ENCODE results near the gene USP54.

The USP54 gene

GRCh38 chr10:73494213-73494612 lies 96.9 kb downstream of the USP54 start:
- Histone ChIP-seq H3K27ac (replicated peaks) (no peak overlapping the region), H3K27me3 (ENCODE audit: insufficient read depth, poor library complexity, severe bottlenecking) (no peaks in the 10 kb centered on the region), H3K4me3 (replicated peaks; ENCODE audit: insufficient read depth, low read length) (peak overlapping the region; percentile 90; the same call in 1 of the 2 replicates)
- DNase-seq (ENCODE audit: low read depth in 1 of 2, low spot score in 1 of 2), result no peak
- TF ChIP-seq REST (IDR thresholded peaks at IDR 0.05; ENCODE audit: insufficient replicate concordance, low read depth), result no peak
- TF ChIP-seq POLR2AphosphoS5 (IDR thresholded peaks at IDR 0.05; ENCODE audit: low read depth), result no peak
- TF ChIP-seq SPI1 (IDR thresholded peaks at IDR 0.05; ENCODE audit: borderline replicate concordance, low read depth), result no peak
- TF ChIP-seq CTCF (IDR thresholded peaks at IDR 0.05; ENCODE audit: insufficient read depth, low read length), result no peak

GRCh38 chr10:73493781-73494180 lies 97.4 kb downstream of the USP54 start:
- no peak for DNase-seq (ENCODE audit: low read depth in 1 of 2, low spot score in 1 of 2)
- no peak for TF ChIP-seq GABPA (IDR thresholded peaks at IDR 0.05; ENCODE audit: low read depth)
- TF ChIP-seq REST (IDR thresholded peaks at IDR 0.05; ENCODE audit: insufficient replicate concordance, low read depth), result no peak
- no peak for TF ChIP-seq SPI1 (IDR thresholded peaks at IDR 0.05; ENCODE audit: borderline replicate concordance, low read depth)
- TF ChIP-seq CTCF (IDR thresholded peaks at IDR 0.05; ENCODE audit: insufficient read depth, low read length), result no peak
- no peak for TF ChIP-seq POLR2AphosphoS5 (IDR thresholded peaks at IDR 0.05; ENCODE audit: low read depth)
- no peaks in the 10 kb centered on the region for H3K27me3 ChIP-seq (ENCODE audit: insufficient read depth, poor library complexity, severe bottlenecking)
- no peak overlapping the region for H3K27ac ChIP-seq (replicated peaks)
- H3K4me3 ChIP-seq (replicated peaks; ENCODE audit: insufficient read depth, low read length), result no peak overlapping the region

GRCh38 chr10:73486601-73487000 lies 104.5 kb downstream of the USP54 start:
- no peaks in the 10 kb centered on the region for H3K27me3 ChIP-seq (ENCODE audit: insufficient read depth, poor library complexity, severe bottlenecking)
- H3K4me3 ChIP-seq (replicated peaks; ENCODE audit: insufficient read depth, low read length), result no peak overlapping the region
- no peak for TF ChIP-seq POLR2AphosphoS5 (IDR thresholded peaks at IDR 0.05; ENCODE audit: low read depth)
- TF ChIP-seq SPI1 (IDR thresholded peaks at IDR 0.05; ENCODE audit: borderline replicate concordance, low read depth), result no peak
- no peak for TF ChIP-seq CTCF (IDR thresholded peaks at IDR 0.05; ENCODE audit: insufficient read depth, low read length)
- TF ChIP-seq REST (IDR thresholded peaks at IDR 0.05; ENCODE audit: insufficient replicate concordance, low read depth), result no peak
- TF ChIP-seq GABPA (IDR thresholded peaks at IDR 0.05; ENCODE audit: low read depth), result no peak
- H3K27ac ChIP-seq (replicated peaks), result no peak overlapping the region
- no peak for DNase-seq (ENCODE audit: low read depth in 1 of 2, low spot score in 1 of 2)
